GM23248 (cell line): ENCODE data around the gene RALY.

ENCODE experiments used
- EZH2 ChIP-seq: fragments of 200-600 bp; sonication (generic); IDR thresholded peaks from 2 replicates; pipeline ENCODE4 v1.6.1; 2018; ENCODE audit warnings: antibody characterized with exemption, mild to moderate bottlenecking; ENCODE audit not compliant: insufficient read depth, poor library complexity, severe bottlenecking
- EZH2phosphoT487 ChIP-seq: fragments of 200-600 bp; sonication (generic); IDR thresholded peaks from 2 replicates; pipeline ENCODE4 v1.6.1; 2018; ENCODE audit warnings: antibody characterized with exemption, moderate library complexity, mild to moderate bottlenecking, low read depth; ENCODE audit not compliant: insufficient read depth

- TF ChIP-seq EZH2phosphoT487: no peak
- TF ChIP-seq EZH2: no peak
These were observed 46.7 kb downstream of the RALY start for GRCh38 chr20:34040300-34040995.
